Breast epithelium (tissue), 4 donors: Measurements from ENCODE around the gene DNAJC16. TPM values are rescaled to one million over a fixed set of nuclear protein-coding genes. Genes with fewer than 3 reads are reported as not detected.
"Not testable (repeated sequence)": the region's sequence is repeated elsewhere in the genome, so short reads cannot be mapped to it uniquely, and the experiment has no call there.

ENCODE experiments used
- DNase-seq, 2 donors: peaks; one replicate each; pipeline ENCODE4 v3.0.0-alpha.2; 2019; ENCODE audit warnings: low spot score in 2 of 2
- H3K27ac ChIP-seq, 2 donors: fragments of 200-600 bp; sonication (generic) in 1 of 2; one replicate each; pipeline ENCODE4 v1.5.1; 2016 to 2019; ENCODE audit warnings: mild to moderate bottlenecking in 1 of 2
- H3K27me3 ChIP-seq, 2 donors: fragments of 200-600 bp; sonication (generic) in 1 of 2; one replicate each; pipeline versions ENCODE4 v1.5.1 to v1.6.0; 2017 to 2019; ENCODE audit warnings: control low read depth in 1 of 2, mild to moderate bottlenecking in 1 of 2
- H3K36me3 ChIP-seq: fragments of 200-600 bp; one replicate; pipeline ENCODE4 v1.5.1; 2019
- H3K4me1 ChIP-seq, 2 donors: fragments of 200-600 bp; sonication (generic); one replicate each; pipeline ENCODE4 v1.5.1; 2016 to 2019; ENCODE audit warnings: control low read depth in 1 of 2
- H3K4me3 ChIP-seq, 3 donors: fragments of 200-600 bp; sonication (generic); 1 replicate in 2 of 3; 2 replicates in 1 of 3; pipeline ENCODE4 v1.5.1; 2016 to 2019; ENCODE audit warnings: mild to moderate bottlenecking in 3 of 3, moderate library complexity in 2 of 3
- H3K9me3 ChIP-seq, 2 donors: fragments of 200-600 bp; sonication (generic) in 1 of 2; one replicate each; pipeline ENCODE4 v1.5.1; 2016 to 2019; ENCODE audit warnings: control low read depth in 1 of 2
- CTCF ChIP-seq, 3 donors: fragments of 450-650 bp; IDR thresholded peaks; one replicate each; pipeline ENCODE4 v1.5.1; 2016 to 2017; ENCODE audit warnings: antibody characterized with exemption in 3 of 3, mild to moderate bottlenecking in 3 of 3, moderate library complexity in 3 of 3
- POLR2A ChIP-seq: fragments of 450-650 bp; IDR thresholded peaks from one replicate; pipeline ENCODE4 v1.6.1; 2016; ENCODE audit warnings: antibody characterized with exemption, mild to moderate bottlenecking, moderate library complexity
- POLR2AphosphoS5 ChIP-seq, 3 donors: sonication (generic); formaldehyde crosslinking; IDR thresholded peaks; one replicate each; pipeline ENCODE4 v1.6.1; 2017; ENCODE audit warnings: antibody characterized with exemption in 3 of 3
- intact Hi-C: fragments of 100-400 bp; cut with DNase I; formaldehyde crosslinking; loops from one replicate; pipeline ENCODE4 v1.15.1; 2023; ENCODE audit warnings: low total_unique reads
- total RNA-seq, 3 donors: library from RNA; depleted of rRNA; stranded (reverse); fragments of >200 nt; gene quantifications; one replicate each; pipeline ENCODE4 v1.1.0, GENCODE V29; 2016

DNAJC16 gene
- total RNA-seq, 3 donors from 2014 or later, result 14.1 to 30.4 (median 21.0) TPM

GRCh38 chr1:15510611-15511405 lies 15.8 kb upstream of the DNAJC16 start:
- Histone ChIP-seq H3K4me1 (no peaks in the 10 kb centered on the region), H3K27ac (no peak overlapping the region), H3K27me3 (no peaks in the 10 kb centered on the region), H3K4me3 (no peak overlapping the region), H3K36me3 (no peaks in the 10 kb centered on the region), H3K9me3 (no peaks in the 10 kb centered on the region)
- no peak for DNase-seq
- intact Hi-C loops, result no loop called here
- TF ChIP-seq CTCF (IDR thresholded peaks at IDR 0.05) (no peak), POLR2AphosphoS5 (IDR thresholded peaks at IDR 0.05) (no peak), POLR2A (no peak)

GRCh38 chr1:15513192-15513591 lies 13.5 kb upstream of the DNAJC16 start:
- H3K9me3 ChIP-seq, result no peaks in the 10 kb centered on the region
- H3K27ac ChIP-seq, result no peak overlapping the region
- no peak for DNase-seq
- intact Hi-C loops, result no loop called here
- H3K4me3 ChIP-seq, result no peak overlapping the region
- H3K4me1 ChIP-seq, result no peaks in the 10 kb centered on the region
- no peaks in the 10 kb centered on the region for H3K36me3 ChIP-seq
- TF ChIP-seq POLR2AphosphoS5 (IDR thresholded peaks at IDR 0.05) (no peak), CTCF (IDR thresholded peaks at IDR 0.05) (no peak), POLR2A (no peak)
- no peaks in the 10 kb centered on the region for H3K27me3 ChIP-seq

- intact Hi-C loops, result no loop called here
- H3K36me3 ChIP-seq, result no peaks in the 10 kb centered on the region
- DNase-seq, result no peak
- no peak overlapping the region for H3K4me3 ChIP-seq
- H3K9me3 ChIP-seq, result no peaks in the 10 kb centered on the region
- H3K27me3 ChIP-seq, result no peaks in the 10 kb centered on the region
- H3K4me1 ChIP-seq, result no peaks in the 10 kb centered on the region
- no peak overlapping the region for H3K27ac ChIP-seq
- TF ChIP-seq POLR2AphosphoS5 (IDR thresholded peaks at IDR 0.05) (no peak), CTCF (IDR thresholded peaks at IDR 0.05) (no peak), POLR2A (no peak)
Measured at GRCh38 chr1:15513919-15514318, 12.7 kb upstream of the DNAJC16 start.

GRCh38 chr1:15514557-15514956 lies 12.1 kb upstream of the DNAJC16 start:
- H3K9me3 ChIP-seq, H3K4me3 ChIP-seq, H3K36me3 ChIP-seq, H3K27ac ChIP-seq, intact Hi-C loops, H3K27me3 ChIP-seq, H3K4me1 ChIP-seq, DNase-seq: not testable (repeated sequence)

- no peak for DNase-seq
- Histone ChIP-seq H3K36me3 (no peaks in the 10 kb centered on the region), H3K27ac (no peak overlapping the region), H3K4me1 (no peaks in the 10 kb centered on the region), H3K4me3 (no peak overlapping the region), H3K27me3 (no peaks in the 10 kb centered on the region), H3K9me3 (no peaks in the 10 kb centered on the region)
- TF ChIP-seq POLR2AphosphoS5 (IDR thresholded peaks at IDR 0.05), result no peak
- TF ChIP-seq CTCF (IDR thresholded peaks at IDR 0.05), result no peak
- intact Hi-C loops, result no loop called here
Measured at GRCh38 chr1:15515022-15515663, 11.5 kb upstream of the DNAJC16 start.
